ENCODE results near the gene KANSL1.
"Not testable (repeated sequence)": the region's sequence is repeated elsewhere in the genome, so short reads cannot be mapped to it uniquely, and the experiment has no call there.

Gene KANSL1, protein sequence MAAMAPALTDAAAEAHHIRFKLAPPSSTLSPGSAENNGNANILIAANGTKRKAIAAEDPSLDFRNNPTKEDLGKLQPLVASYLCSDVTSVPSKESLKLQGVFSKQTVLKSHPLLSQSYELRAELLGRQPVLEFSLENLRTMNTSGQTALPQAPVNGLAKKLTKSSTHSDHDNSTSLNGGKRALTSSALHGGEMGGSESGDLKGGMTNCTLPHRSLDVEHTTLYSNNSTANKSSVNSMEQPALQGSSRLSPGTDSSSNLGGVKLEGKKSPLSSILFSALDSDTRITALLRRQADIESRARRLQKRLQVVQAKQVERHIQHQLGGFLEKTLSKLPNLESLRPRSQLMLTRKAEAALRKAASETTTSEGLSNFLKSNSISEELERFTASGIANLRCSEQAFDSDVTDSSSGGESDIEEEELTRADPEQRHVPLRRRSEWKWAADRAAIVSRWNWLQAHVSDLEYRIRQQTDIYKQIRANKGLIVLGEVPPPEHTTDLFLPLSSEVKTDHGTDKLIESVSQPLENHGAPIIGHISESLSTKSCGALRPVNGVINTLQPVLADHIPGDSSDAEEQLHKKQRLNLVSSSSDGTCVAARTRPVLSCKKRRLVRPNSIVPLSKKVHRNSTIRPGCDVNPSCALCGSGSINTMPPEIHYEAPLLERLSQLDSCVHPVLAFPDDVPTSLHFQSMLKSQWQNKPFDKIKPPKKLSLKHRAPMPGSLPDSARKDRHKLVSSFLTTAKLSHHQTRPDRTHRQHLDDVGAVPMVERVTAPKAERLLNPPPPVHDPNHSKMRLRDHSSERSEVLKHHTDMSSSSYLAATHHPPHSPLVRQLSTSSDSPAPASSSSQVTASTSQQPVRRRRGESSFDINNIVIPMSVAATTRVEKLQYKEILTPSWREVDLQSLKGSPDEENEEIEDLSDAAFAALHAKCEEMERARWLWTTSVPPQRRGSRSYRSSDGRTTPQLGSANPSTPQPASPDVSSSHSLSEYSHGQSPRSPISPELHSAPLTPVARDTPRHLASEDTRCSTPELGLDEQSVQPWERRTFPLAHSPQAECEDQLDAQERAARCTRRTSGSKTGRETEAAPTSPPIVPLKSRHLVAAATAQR (N-terminal part only)

DNA sequence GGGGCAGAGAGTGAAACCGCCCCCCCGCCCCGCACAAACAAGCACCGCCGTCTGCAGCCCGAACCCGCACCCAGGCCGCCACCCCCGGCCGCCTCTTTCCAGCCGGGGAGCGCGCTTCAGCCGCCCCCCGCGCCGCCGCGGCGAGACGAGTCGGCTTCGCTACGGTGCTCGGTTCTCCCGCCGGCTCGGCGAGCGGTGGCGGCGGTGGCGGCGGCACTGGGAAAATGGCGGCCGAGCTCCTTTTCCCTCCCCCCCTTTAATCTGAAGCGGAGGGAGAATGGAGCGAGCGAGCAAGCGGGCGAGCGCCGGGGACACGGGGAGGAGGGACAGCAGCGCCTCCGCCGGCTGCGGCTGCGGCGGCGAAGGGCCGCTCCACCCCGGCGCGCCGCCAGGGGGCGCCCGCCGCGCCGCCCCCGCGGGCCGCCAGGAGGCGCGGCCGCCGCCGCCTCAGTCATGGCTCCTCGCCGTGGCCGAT lies at the start of gene KANSL1:
Gene KANSL1, minus strand, starts transcription at position 279 of the 475 bp plus-strand sequence. CDS start 21,286 bp downstream, outside the sequence.
- Histone ChIP-seq H3K27me3 (ENCODE audit: insufficient read depth, low read length) (no peaks in the 10 kb centered on the region), H2AFZ (ENCODE audit: low read depth, low read length) (peak within 1 kb of the TSS; percentile 81), H3K36me3 (ENCODE audit: insufficient read depth, low read length) (peaks cover 4% of the 10 kb centered on the region), H3K4me3 (ENCODE audit: low read length) (peak within 1 kb of the TSS; percentile 85), H3K9me3 (ENCODE audit: low read length) (no peaks in the 10 kb centered on the region), H3K4me1 (ENCODE audit: insufficient read depth, low read length) (peaks cover 23% of the 10 kb centered on the region)

GRCh38 chr17:46231359-46231758 lies 38.1 kb upstream of the KANSL1 start:
- not testable (repeated sequence) for H2AFZ ChIP-seq (ENCODE audit: low read depth, low read length); H3K4me3 ChIP-seq (ENCODE audit: low read length); H3K36me3 ChIP-seq (ENCODE audit: insufficient read depth, low read length)

DNA sequence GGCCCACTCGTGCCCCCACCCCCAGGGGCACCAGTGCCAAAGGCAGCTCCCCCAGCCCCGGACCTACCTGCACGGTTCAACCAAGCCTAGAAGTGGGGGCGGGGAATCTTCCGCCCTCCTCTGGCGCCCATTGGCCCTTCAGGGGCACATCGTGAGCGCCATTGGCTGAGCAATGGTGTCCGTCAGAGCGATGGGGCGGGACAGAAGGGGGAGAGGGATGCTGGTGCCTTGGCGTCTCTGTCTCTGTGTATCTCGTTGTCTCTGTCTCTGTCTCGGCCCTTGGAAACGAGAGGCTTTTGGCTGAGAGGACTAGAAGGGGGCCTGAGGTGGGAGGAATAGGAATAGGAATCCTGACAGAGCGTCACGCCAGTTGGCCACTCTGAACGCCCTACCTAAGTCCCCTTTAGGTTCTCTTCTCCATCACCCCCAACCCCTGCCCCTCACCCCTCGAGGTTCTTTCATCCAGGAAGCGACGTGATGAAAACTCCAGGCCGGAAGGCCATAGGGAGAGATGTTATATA lies 32.1 kb upstream of the KANSL1 start:
- not testable (repeated sequence) for H3K4me1 ChIP-seq (ENCODE audit: insufficient read depth, low read length); H3K36me3 ChIP-seq (ENCODE audit: insufficient read depth, low read length); H3K9me3 ChIP-seq (ENCODE audit: low read length); H3K27me3 ChIP-seq (ENCODE audit: insufficient read depth, low read length)
- Histone ChIP-seq H3K4me3 (ENCODE audit: low read length) (peak overlapping the region; percentile 56), H2AFZ (ENCODE audit: low read depth, low read length) (peak overlapping the region; percentile 51)

More at GRCh38 chr17:46231359-46231758, 38.1 kb upstream of the KANSL1 start:
- not testable (repeated sequence) for H3K27me3 ChIP-seq (ENCODE audit: insufficient read depth, low read length); H3K4me1 ChIP-seq (ENCODE audit: insufficient read depth, low read length); H3K9me3 ChIP-seq (ENCODE audit: low read length)

- H3K27me3 ChIP-seq (ENCODE audit: insufficient read depth, low read length); H3K36me3 ChIP-seq (ENCODE audit: insufficient read depth, low read length); H3K4me1 ChIP-seq (ENCODE audit: insufficient read depth, low read length); H3K9me3 ChIP-seq (ENCODE audit: low read length): not testable (repeated sequence)
- Histone ChIP-seq H3K4me3 (ENCODE audit: low read length) (peak overlapping the region; percentile 56), H2AFZ (ENCODE audit: low read depth, low read length) (peak overlapping the region; percentile 51)
These were observed 31.6 kb upstream of the KANSL1 start for GRCh38 chr17:46224864-46225263.

DNA sequence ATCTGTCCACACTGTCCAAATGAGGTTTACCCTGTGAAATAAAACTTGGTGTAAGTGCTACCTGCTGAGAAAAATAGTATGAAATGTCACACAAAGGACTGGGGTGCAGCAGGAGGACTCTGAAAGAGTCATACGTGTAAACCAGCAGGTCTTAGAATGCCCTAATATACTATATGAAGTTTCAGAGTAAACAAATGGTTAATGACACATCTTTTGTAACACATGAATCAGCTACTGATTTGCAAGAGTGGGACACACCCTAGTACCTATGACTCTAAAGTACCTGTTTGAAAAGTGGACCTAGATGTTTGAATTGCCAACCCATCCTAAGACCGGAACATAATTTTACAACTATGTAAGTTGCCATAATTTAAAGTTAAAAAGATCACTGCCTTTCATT lies 29.8 kb upstream of the KANSL1 start:
- not testable (repeated sequence) for H3K4me1 ChIP-seq (ENCODE audit: insufficient read depth, low read length); H3K9me3 ChIP-seq (ENCODE audit: low read length); H3K27me3 ChIP-seq (ENCODE audit: insufficient read depth, low read length); H3K4me3 ChIP-seq (ENCODE audit: low read length); H2AFZ ChIP-seq (ENCODE audit: low read depth, low read length)
- peaks cover 13% of the 10 kb centered on the region for H3K36me3 ChIP-seq (ENCODE audit: insufficient read depth, low read length)

DNA sequence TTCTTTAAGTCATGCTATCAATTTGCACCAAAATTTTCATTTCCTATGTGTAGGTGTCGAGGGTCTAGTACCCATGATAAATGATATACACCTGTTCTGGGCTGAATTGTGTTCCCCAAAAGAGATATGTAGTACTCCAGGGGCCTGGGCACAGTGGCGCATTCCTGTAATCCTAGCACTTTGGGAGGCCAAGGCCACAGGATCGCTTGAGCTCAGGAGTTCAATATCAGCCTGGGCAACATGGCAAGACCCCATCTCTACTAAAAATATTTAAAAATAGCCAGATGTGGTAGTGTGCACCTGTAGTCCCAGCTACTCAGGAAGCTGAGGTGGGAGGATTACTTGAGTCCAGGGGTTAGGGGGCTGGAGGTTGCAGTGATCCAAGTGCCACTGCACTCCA lies 23.5 kb upstream of the KANSL1 start:
- Histone ChIP-seq H3K4me3 (ENCODE audit: low read length) (no peak overlapping the region), H3K36me3 (ENCODE audit: insufficient read depth, low read length) (peaks cover 30% of the 10 kb centered on the region), H3K27me3 (ENCODE audit: insufficient read depth, low read length) (no peaks in the 10 kb centered on the region), H2AFZ (ENCODE audit: low read depth, low read length) (no peak overlapping the region), H3K9me3 (ENCODE audit: low read length) (no peaks in the 10 kb centered on the region), H3K4me1 (ENCODE audit: insufficient read depth, low read length) (no peaks in the 10 kb centered on the region)

DNA sequence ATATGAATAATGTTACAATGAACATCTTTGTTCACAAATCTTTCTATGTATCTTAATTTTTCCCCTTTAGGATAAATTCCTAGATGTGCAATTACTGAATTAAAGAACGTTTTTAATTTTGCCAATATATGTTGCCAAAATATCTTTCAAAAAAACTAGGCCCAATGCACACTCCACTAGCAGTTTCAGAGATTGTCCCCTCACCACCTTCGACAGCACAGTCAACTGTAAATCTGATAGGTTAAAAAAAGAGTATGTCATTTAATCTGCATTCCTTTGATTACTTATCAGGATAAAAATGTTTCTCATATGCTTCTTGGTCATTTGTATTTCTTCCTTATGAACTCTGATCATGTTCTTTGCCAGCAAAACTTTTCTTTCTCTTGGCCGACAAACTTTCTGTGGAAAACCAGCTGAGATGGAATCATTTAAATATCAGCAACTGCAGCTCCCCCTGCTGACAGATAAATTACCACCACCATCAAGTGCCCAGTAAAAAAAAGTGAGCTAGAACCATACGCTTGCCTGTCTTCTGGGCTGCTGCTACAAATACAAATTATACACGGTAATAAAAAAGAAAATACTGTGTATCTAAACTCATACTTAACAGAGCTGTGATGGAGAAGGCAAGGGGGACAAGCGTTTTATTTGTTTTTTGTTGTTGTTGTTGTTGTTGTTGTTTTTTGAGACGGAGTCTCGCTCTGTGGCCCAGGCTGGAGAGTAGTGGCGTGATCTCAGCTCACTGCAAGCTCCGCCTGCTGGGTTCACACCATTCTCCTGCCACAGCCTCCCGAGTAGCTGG lies 19.6 kb upstream of the KANSL1 start:
- Histone ChIP-seq H3K36me3 (ENCODE audit: insufficient read depth, low read length) (peaks cover 28% of the 10 kb centered on the region), H2AFZ (ENCODE audit: low read depth, low read length) (no peak overlapping the region), H3K4me1 (ENCODE audit: insufficient read depth, low read length) (no peaks in the 10 kb centered on the region), H3K27me3 (ENCODE audit: insufficient read depth, low read length) (no peaks in the 10 kb centered on the region), H3K9me3 (ENCODE audit: low read length) (no peaks in the 10 kb centered on the region), H3K4me3 (ENCODE audit: low read length) (no peak overlapping the region)

GRCh38 chr17:46208997-46209396 lies 15.8 kb upstream of the KANSL1 start:
- Histone ChIP-seq H3K4me3 (ENCODE audit: low read length) (no peak overlapping the region), H3K27me3 (ENCODE audit: insufficient read depth, low read length) (no peaks in the 10 kb centered on the region), H3K9me3 (ENCODE audit: low read length) (peaks cover 4% of the 10 kb centered on the region), H3K36me3 (ENCODE audit: insufficient read depth, low read length) (peaks cover 8% of the 10 kb centered on the region), H2AFZ (ENCODE audit: low read depth, low read length) (no peak overlapping the region), H3K4me1 (ENCODE audit: insufficient read depth, low read length) (no peaks in the 10 kb centered on the region)

GRCh38 chr17:46205975-46206374 lies 12.7 kb upstream of the KANSL1 start:
- peaks cover 8% of the 10 kb centered on the region for H3K36me3 ChIP-seq (ENCODE audit: insufficient read depth, low read length)
- peaks cover 4% of the 10 kb centered on the region for H3K9me3 ChIP-seq (ENCODE audit: low read length)
- H3K4me1 ChIP-seq (ENCODE audit: insufficient read depth, low read length), result no peaks in the 10 kb centered on the region
- no peaks in the 10 kb centered on the region for H3K27me3 ChIP-seq (ENCODE audit: insufficient read depth, low read length)
- H2AFZ ChIP-seq (ENCODE audit: low read depth, low read length), result no peak overlapping the region
- H3K4me3 ChIP-seq (ENCODE audit: low read length), result no peak overlapping the region

DNA sequence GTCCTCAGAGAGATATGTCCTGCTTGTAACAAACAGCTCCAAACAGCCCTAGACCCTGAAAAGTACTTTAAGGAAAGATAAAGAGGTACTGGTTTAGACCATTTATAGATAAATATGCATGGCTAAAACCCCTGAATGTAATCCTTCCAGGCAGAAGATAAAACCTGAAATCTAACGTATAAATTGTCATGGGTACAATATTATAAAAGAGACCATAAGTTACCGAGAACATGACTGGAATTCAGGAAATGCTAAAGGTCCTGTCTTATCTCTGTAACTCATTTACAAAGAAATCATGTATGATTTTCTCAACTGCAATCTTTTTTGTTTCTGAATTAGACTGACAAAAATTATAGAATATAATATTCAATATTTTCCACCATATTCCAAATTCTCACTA lies 9.2 kb upstream of the KANSL1 start:
- no peaks in the 10 kb centered on the region for H3K4me1 ChIP-seq (ENCODE audit: insufficient read depth, low read length)
- H3K36me3 ChIP-seq (ENCODE audit: insufficient read depth, low read length), result no peaks in the 10 kb centered on the region
- peaks cover 4% of the 10 kb centered on the region for H3K9me3 ChIP-seq (ENCODE audit: low read length)
- no peak overlapping the region for H3K4me3 ChIP-seq (ENCODE audit: low read length)
- H2AFZ ChIP-seq (ENCODE audit: low read depth, low read length), result no peak overlapping the region
- no peaks in the 10 kb centered on the region for H3K27me3 ChIP-seq (ENCODE audit: insufficient read depth, low read length)

- Histone ChIP-seq H3K27me3 (ENCODE audit: insufficient read depth, low read length) (no peaks in the 10 kb centered on the region), H3K4me3 (ENCODE audit: low read length) (no peak overlapping the region), H3K4me1 (ENCODE audit: insufficient read depth, low read length) (no peaks in the 10 kb centered on the region), H3K9me3 (ENCODE audit: low read length) (peaks cover 4% of the 10 kb centered on the region), H2AFZ (ENCODE audit: low read depth, low read length) (no peak overlapping the region), H3K36me3 (ENCODE audit: insufficient read depth, low read length) (no peaks in the 10 kb centered on the region)
These were observed 8.3 kb upstream of the KANSL1 start for GRCh38 chr17:46201491-46201890.

- H3K4me1 ChIP-seq (ENCODE audit: insufficient read depth, low read length), result no peaks in the 10 kb centered on the region
- H3K36me3 ChIP-seq (ENCODE audit: insufficient read depth, low read length), result peaks cover 4% of the 10 kb centered on the region
- no peaks in the 10 kb centered on the region for H3K27me3 ChIP-seq (ENCODE audit: insufficient read depth, low read length)
- no peak overlapping the region for H2AFZ ChIP-seq (ENCODE audit: low read depth, low read length)
- H3K9me3 ChIP-seq (ENCODE audit: low read length), result no peaks in the 10 kb centered on the region
- no peak overlapping the region for H3K4me3 ChIP-seq (ENCODE audit: low read length)
These were observed 7.0 kb upstream of the KANSL1 start for GRCh38 chr17:46200197-46200596.
